Endometrial microvascular endothelial cells (primary cell): ENCODE measurements around the gene SIGLEC1. TPM values are rescaled to one million over a fixed set of nuclear protein-coding genes. Genes with fewer than 3 reads are reported as not detected.

Source experiments
- in situ Hi-C: cut with HindIII; loops from 2 replicates; pipeline ENCODE4 v1.10.0; 2017; ENCODE audit warnings: low sequenced_read_pairs, low pct_unique_long_range_greater_than_20kb; ENCODE audit errors: inconsistent ontology term
- total RNA-seq: library from RNA; depleted of rRNA; stranded (reverse); fragments of >200 nt; gene quantifications from one replicate; pipeline ENCODE4 v1.2.3, GENCODE V29; 2015; ENCODE audit errors: inconsistent ontology term

SIGLEC1 gene
- total RNA-seq, 1 donor from 2014 or later: not detected

DNA sequence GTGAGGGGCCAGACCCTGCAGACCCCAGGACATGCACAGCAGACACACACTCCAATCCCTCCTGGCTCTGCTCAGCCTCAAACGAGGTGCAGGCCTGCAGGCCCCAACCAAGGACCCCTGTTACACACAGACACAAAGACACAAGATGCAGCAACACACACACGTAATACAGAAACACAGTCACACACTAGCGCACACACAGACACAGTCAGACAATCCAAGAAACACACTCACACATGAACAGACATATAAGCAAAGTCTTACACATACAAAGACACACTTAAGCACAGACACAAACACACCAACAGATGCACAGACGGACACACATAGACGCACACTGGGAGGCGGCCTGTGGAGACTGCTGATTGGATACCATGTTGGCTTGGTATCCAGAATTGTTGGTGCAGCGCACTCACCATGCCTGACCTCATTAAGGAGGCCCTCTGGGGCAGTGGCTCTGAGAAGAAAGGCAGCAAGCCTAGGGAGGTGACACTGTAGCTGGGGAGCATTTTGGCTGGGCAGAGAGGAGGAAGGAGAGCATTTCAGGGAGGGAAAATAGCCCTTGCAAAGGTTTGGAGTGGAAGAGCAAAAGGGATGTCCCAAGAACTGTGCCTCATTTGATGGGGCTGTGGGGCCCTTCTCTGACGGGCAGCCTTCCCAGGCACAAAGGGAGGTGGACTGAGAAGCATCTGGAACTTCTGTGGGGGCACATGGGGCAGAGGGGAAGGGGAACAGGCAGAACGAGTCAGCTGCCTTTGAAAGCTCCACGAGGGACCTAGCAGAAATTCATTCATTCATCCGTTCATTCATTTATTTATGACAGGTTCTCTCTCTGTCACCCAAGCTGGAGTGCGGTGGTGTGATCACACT lies 18.6 kb upstream of the SIGLEC1 start:
- in situ Hi-C loops: no loop called here

DNA sequence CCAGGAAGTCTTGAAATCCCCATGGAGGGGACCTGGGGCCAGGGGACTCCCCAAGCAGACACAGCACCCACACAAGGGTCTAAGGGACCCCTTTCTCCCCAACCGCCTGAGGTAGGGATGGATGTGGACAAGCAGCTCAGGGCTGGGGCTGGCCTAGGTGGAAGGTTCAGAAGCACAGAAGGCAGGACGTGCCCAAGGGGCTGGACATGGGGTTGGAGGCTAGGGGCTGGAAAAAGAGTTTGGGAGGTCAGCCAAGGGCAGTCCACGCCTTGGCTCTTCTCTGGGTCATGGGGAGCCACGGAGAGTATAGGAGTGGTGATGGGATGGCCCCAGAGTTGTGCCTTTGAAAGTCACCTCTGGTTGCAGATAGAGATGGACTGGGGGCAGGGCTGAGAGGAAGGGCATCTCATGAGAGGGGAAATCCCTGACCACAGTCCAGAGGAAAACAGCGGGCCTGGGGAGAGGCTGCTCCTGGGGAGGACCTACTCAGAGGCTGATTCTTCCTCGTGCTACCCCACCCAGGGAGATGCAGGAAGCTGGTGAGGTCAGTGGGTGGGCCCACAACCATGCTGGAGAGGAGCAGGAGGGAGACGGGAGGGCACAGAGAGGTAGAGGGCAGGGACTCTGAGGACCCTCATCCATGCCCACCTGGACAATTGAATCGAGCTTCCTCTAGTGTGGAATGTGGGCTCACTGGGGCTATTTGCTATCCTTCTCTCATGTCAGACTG lies 17.6 kb upstream of the SIGLEC1 start:
- in situ Hi-C loops: no loop called here

- in situ Hi-C loops: no loop called here
These were observed 17.0 kb upstream of the SIGLEC1 start for GRCh38 chr20:3729378-3729777.

- in situ Hi-C loops: no loop called here
These were observed 16.5 kb upstream of the SIGLEC1 start for GRCh38 chr20:3728876-3729275.

- in situ Hi-C loops: no loop called here
These were observed 16.0 kb upstream of the SIGLEC1 start for GRCh38 chr20:3728354-3728753.

DNA sequence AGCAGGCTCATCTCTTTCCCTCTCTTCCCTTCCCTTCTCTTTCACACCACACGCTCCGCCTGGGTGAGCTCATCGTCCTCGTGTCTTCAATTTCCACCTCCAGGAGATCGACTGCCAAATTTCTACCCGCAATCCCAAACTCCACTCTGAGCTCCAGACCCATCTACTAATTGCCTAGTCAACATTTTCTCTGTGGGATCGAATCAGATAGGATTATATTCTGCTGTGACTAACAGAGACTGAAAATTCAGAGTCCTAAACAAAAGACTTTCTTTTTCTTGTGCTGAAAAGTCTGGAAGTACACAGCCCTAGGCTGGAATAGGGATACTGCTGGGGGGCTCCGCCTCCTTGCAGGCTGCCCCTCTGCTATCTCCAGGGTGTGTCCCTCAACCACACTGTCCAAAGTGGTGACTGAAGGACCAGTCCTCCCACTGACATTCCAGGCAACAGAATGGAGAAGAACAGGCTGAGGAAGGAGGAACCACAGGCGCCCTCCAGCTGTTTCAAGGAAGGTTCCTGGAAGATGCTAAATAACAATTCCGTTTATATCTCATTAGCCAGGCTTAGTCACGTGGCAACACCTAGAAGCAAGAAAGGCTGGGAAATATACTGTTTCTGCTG lies 15.1 kb upstream of the SIGLEC1 start:
- in situ Hi-C loops: no loop called here

- in situ Hi-C loops: no loop called here
These were observed 12.0 kb upstream of the SIGLEC1 start for GRCh38 chr20:3724356-3724755.

GRCh38 chr20:3723284-3723683 lies 10.9 kb upstream of the SIGLEC1 start:
- in situ Hi-C loops: no loop called here

DNA sequence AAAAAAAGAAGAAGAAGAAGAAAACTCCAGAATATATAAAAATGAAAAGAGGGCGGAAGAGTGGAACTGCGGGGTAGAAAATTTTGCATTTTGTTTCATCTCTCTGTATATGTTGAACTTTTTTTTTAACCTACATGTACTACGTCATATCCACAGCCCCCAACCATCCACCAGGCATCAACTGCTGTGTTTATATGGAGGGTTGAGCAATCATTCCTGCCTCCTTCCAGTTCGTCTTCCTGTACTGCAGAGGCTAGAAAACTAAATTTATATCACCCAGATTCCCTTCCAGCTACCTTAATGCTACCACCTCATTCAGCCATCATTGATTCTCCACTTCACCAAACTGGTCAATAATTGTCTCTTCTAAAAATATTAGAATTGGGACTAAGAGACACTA lies 9.5 kb upstream of the SIGLEC1 start:
- in situ Hi-C loops: no loop called here

- in situ Hi-C loops: no loop called here
These were observed 8.2 kb upstream of the SIGLEC1 start for GRCh38 chr20:3720626-3721025.

DNA sequence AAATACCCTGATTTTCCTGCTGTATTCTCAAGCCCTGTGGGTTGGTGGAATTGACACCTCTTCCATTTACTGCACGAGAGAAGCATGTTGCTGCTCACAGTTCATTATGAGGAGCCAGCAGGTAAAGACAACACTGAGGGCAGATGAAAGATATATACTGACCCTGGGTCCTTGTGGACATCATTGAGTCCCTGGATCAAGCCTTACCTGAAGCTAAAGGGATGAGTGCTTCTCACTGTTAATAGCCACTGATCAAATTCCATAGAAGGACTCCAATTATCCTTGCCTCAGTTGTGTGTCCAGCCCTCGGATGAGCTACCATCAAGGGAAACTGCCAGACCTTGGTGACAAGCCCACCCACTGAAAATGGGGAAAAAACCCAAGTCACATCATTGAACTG lies 7.7 kb upstream of the SIGLEC1 start:
- in situ Hi-C loops: no loop called here

DNA sequence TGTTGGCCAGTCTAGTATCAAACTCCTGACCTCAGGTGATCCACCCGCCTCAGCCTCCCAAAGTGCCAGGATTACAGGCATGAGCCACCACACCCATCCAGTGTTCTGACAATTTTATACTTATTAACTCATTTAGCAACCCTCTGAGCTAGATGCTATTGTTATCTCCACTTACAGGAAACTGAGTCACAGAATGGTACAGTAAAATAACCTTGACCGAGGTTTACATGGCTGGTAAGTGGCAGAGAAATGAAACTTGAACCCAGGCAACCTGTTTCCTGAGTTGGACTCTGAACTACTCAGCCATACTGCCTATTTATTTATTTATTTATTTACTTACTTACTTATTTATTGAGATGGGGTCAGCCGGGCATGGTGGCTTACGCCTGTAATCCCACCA lies 6.6 kb upstream of the SIGLEC1 start:
- in situ Hi-C loops: no loop called here

DNA sequence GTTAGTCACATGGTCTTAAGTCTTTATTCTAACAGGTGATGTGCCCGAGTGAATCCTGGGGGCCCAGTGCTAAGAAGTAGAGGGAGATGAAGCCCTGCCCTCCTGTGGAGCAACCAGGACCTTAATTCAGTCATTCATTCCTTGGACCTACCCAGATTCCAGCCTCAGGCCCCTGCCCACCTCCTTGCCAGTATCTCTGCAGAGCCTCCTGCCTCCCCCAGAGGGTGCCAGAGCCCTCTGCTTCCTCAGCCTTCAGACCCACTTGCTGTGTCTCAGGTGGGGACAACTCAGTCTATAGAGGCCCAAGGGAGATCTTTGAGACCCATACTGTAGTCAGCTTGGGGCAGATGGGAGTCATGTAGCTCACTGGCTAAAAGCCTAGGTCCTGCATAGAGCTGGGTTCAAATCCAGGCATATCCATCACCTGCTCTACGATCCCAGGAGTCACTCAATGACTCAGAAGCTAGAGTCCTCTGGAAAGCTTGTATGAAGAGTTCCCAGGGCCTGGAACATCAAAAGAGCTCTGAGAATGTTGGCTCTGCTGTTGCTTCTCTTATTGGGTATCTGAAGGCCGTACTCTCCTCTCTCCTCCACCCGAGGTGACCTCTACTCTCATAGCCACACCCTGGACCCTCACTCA lies 3.9 kb upstream of the SIGLEC1 start:
- in situ Hi-C loops: no loop called here

DNA sequence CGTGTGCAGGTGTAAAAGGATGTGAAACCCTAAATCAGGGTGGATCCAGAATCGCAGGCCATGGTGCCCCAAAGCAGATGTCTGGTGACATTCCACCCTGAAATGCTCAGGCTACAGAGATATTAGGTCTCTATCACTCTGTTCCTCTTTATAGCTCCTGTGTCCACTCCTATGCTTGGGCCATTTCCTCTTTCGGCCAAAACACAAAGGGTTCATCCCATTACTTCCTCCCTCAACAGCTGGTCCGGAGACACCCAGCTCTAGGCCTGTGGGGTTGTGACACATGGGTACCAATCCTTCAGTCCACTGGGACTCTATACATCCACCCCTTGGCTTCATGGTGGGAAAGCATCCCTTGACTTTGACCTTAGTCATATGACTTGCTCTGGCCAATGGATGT lies 1.7 kb upstream of the SIGLEC1 start:
- in situ Hi-C loops: no loop called here

- in situ Hi-C loops: no loop called here
These were observed 887 bp downstream of the SIGLEC1 start for GRCh38 chr20:3711484-3711941.

DNA sequence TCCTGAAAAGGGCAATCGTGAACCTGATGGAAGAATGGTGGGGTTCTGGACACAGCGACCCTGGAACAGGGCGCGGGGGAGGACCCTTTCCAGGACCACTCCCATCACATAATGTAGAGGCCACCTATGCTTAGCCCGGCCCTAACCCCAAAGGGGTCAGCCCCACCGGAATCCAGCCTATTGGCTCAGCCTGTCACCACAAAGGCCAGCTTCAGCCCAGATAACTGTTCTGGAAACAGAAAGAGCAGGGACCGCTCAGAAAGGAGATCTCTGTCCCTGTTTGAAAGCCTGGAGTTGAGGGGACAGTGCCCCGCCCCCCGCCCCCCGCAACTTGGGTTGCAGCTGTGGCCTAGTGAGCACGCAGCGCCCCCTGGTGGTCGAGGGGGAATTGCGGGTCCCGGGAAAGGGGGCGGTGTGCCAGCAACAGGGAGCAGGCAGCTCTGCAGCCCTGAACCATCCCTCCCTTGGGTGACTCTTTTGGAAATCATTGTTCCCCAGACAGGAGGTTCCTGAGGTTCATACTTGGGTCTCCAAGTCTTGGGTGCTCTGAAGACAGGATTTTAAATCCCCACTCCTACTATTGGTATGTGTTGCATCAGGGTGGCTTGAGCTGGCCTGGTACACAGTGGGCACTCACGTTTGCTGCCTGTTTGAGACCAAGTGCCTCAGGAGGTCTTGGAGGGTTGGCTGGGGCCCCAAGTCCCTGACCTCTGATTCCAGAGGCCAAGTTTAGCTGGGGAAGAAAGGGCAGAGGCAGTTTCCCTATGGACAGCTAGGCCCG lies 1.5 kb downstream of the SIGLEC1 start:
- in situ Hi-C loops: no loop called here

DNA sequence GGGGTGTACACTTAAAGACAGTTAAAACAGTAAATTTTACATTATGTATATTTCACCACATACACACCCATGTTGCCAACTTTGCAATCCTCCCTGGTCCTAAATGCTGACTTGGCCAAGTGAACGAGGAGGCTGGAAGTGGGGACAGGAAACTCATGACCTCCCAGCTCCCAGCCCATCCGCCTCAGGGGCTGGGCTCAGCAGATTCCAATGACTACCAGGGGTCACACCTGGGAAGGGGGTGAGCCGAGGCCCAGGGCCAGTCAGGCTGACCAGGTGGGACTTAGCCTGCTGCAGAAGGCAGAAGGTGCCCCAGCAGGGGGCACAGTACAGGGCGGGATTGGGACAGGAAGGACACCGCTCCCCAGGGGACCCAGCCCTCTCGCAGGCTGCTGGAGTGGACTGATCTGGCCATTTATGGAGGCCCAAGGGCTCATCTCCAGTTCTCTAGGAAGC lies 2.4 kb downstream of the SIGLEC1 start:
- in situ Hi-C loops: no loop called here

DNA sequence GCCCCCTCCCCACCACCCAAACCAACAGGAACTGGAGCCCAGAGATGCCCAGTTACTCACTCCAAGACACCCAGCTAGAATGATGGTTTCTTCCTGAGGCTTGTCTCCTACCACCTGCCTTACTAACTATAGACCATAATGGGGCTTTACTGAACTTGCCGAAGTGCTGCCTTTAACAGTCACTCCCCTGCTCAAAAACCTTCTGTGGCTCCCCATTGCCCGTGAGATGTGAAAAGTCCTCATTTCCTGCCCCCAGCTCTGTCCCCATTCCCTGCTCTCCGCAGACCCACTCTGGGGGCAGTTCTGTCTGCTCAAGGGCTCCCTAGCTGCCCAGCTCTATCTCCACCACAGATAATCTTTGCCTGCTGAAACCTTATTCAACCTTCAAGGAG lies 4.9 kb downstream of the SIGLEC1 start:
- in situ Hi-C loops: no loop called here
